GM21576 (cell line): ENCODE measurements around the gene MEIOB.
"Not testable (repeated sequence)": the region's sequence is repeated elsewhere in the genome, so short reads cannot be mapped to it uniquely, and the experiment has no call there.

Experiments used
- ATAC-seq: cut with Tn5 transposase; IDR thresholded peaks from one replicate; pipeline ENCODE4 v1.9.1; 2021; ENCODE audit warnings: mild to moderate bottlenecking, moderate library complexity; ENCODE audit not compliant: unreplicated experiment

Gene MEIOB, protein sequence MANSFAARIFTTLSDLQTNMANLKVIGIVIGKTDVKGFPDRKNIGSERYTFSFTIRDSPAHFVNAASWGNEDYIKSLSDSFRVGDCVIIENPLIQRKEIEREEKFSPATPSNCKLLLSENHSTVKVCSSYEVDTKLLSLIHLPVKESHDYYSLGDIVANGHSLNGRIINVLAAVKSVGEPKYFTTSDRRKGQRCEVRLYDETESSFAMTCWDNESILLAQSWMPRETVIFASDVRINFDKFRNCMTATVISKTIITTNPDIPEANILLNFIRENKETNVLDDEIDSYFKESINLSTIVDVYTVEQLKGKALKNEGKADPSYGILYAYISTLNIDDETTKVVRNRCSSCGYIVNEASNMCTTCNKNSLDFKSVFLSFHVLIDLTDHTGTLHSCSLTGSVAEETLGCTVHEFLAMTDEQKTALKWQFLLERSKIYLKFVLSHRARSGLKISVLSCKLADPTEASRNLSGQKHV

DNA sequence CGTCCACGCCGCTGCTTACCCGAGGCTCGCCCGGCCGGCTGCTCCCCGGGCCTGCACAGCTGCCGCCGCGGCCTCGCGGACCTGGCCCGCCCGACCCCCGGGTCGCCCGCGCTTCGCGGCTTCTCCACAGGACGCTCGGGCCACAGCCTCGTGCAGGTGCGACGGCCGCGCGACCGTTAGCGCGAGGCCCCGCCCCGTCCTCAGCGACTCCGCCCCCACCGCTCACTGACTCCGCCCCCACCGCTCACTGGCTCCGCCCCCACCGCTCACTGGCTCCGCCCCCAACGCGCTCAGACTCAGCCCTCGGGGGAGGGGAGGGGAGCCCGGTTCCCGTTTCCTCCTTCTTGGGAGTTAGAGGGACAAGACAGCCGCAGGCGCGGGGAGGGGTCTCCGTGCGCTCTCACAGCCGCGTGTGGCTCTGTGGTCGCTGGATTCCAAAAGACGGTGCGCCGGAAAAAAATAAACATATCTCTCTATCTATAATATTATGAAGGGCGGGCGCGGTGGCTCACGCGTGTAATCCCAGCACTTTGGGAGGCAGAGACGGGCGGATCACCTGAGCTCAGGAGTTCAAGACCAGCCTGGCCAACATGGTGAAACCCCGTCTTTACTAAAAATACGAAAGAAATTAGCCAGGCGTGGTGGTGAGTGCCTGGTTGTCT, at the start of gene MEIOB:
Gene MEIOB, minus strand, starts transcription at position 191 of the 662 bp plus-strand sequence. CDS start 3,989 bp downstream, outside the sequence.
- ATAC-seq = no peak

DNA sequence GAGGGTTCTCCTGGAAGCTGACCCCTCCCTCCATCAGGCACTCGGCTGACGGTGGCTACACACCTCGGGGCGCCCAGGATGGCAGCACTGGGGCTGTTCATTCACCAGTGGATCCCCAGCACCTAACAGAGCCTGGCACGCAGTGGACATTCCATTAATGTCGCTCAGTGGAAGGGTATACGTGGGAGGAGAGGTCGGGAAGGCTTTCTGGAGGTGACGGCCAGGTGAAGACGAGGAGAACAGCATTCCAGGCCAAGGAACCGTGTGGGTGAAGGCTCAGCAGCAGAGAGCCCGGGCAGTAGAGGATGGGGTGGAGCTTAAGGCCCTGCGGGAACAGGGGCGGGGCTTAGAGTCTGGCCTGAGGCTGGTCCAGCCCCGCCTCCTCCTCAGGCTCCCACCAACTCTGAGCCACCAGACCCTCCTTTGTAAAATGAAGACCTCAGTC, 48.8 kb upstream of the MEIOB start:
- no peak for ATAC-seq

DNA sequence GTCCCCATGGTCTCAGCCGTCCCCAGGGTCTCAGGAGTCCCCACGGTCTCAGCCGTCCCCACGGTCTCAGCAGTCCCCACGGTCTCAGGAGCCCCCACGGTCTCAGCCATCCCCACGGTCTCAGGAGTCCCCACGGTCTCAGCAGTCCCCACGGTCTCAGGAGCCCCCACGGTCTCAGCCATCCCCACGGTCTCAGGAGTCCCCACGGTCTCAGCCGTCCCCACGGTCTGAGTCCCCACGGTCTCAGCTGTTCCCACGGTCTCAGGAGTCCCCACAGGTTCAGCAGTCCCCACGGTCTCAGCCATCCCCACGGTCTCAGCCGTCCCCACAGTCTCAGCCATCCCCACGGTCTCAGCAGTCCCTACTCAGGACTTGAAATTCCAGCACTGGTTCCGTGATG, 48.2 kb upstream of the MEIOB start:
- not testable (repeated sequence) for ATAC-seq

DNA sequence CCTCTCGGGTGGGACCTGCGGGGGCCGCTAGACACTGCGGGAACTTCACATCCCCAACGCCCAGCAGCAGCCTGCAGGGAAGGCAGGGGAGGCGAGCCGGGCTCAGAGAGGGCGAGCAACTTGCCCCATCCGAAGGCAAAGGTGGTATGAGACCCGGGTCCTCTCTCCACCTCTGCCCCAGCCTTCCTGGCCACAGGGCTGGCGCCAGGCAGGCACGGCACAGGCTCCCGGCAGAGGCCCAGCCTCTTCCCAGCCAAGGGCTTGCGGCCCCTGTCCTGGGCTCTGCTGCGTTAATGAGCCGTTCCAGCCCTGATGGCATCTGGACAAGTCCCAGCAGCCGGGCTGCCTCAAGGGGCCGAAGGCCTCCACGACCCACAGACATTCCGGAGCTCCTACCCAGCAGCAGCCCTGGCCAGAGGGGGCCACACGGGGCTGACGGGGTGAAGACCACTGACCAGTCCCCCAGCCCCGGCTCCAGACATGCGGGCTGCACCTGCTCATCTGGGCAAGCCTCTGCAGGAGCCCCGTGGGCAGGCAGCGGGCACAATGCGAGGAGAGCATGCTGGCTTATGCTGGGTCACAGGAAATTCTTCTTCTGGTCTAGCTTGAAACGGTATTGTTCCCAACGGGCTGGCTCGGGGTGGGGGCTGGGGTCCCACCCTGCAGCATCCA, 47.5 kb upstream of the MEIOB start:
- no peak for ATAC-seq

DNA sequence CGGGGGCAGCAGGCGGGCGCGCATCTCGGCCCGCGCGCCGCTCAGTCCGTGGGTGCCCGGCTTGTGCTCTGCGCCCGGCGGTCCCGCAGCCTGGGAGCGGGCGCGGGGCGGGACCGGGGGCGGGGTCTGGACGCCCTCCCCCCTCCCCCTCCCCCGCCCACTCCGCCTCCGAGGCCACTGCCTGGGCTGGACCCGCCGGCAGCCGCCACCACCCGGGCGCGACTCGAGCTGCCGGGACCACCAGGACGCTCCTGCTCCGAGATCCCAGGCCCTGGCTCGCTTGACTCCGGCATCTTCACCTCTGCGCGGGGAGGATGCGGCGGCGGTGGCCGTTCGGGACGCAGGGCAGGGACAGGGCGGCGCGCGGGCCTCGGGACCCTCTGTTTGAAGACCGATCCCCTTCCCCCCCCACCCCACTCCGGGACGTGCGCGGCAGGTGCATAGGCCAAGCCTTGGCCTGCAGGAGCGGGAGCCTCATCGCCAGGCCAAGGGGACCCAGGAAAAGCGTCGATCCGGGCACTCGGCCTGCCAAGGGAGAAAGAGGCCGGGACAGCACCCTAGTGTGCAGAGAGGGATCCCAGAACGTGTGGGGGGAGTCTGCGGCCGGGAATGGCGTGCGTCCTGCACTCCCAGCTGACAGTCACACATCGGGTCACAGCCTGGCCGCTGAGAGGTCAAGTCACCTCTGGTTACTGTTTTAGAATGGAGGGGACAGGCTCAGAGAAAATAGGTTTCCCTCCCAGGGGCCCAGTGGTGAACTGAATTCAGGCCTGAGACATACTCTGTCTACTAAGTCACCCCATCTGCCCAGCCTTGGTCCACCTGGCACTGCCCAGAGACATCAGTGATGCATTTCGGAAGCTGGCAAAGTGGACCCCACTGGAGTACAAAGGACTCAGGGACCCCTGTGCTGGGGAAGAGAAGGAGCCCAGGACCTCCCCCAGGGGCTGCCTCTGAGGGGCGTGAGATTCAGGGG, 46.7 kb upstream of the MEIOB start, which contains the start of gene HS3ST6:
Gene HS3ST6, minus strand, starts transcription at position 65 of the 976 bp plus-strand sequence. CDS start 92 bp downstream, outside the sequence.
- no peak for ATAC-seq

DNA sequence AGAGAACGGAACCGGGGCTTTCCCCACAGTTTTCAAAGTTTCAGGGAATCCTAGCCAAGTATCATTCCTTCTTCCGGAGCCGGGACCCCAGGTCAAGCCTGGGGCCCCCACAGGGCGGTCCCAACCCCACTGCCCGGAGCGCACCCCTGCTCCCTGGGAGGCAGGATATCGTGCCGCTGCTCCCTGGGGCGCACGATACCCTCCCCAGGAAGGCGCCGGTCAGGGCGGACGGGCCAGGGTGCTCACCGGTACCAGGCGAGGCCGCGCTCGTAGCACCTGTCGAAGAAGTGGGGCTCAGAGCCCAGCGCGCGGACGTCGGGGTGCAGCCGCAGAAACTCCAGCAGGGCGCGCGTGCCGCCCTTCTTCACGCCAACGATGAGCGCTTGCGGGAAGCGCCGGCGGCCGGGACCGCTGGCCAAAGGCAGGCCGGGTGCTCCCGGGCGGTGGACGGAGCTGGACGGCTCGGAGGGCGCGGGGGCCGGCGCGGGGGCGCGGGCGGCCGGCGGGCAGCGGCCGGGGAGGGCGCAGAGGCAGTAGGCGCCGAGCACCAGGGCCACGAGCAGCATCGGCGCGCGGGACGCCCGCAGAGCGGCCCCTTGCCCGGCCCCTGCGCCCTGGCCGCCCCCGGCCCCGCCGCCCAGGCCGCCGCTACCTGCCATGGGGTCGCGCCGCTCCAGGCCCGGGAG, 45.8 kb upstream of the MEIOB start:
- ATAC-seq = no peak

DNA sequence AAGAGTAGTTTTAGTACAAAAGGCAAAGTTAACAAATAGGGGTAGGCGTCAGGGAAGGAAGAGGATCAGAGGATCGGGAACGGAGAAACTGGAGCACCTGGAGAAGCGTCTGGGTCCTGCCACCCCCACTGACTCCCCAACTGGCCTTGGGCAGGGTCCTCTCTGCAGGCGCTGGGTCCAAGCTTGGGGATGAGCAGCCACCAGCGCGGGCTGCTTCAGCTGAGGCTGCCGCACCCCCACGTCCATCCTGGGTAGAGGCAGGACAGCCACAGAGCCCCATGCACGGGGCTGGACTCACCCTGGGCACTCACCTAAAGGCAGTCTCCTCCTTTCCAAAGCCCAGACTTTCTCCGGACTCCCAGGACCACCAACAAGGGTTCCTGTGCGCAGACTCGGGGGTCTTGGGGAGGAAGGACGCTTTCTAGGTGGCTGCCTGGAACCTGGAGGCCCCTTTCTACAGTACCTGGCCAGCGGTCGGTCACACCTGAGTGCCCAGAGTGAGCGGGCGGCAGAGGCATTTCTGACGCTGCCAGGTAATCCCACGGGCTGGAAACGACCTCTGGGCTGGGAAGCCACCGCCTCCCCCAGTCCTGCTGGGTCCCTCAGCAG, 45.2 kb upstream of the MEIOB start:
- ATAC-seq = no peak

DNA sequence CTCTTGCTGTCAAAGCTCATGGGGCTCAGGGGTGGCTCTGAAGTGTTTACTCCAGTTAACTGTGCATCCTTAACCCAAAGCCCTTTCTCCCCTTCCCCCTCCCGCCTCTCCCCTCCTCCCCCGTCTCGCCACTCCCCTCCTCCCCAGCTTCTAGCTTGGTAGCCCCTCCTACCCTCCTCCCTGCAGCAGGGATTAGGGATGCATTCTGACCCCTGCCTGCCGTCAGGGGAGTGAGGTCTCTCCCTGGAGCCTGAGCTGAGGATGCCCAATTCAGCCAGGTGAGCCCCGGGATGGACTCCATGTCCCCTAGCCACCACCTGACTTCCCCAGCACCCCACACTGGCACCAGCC, 44.7 kb upstream of the MEIOB start:
- ATAC-seq = no peak

DNA sequence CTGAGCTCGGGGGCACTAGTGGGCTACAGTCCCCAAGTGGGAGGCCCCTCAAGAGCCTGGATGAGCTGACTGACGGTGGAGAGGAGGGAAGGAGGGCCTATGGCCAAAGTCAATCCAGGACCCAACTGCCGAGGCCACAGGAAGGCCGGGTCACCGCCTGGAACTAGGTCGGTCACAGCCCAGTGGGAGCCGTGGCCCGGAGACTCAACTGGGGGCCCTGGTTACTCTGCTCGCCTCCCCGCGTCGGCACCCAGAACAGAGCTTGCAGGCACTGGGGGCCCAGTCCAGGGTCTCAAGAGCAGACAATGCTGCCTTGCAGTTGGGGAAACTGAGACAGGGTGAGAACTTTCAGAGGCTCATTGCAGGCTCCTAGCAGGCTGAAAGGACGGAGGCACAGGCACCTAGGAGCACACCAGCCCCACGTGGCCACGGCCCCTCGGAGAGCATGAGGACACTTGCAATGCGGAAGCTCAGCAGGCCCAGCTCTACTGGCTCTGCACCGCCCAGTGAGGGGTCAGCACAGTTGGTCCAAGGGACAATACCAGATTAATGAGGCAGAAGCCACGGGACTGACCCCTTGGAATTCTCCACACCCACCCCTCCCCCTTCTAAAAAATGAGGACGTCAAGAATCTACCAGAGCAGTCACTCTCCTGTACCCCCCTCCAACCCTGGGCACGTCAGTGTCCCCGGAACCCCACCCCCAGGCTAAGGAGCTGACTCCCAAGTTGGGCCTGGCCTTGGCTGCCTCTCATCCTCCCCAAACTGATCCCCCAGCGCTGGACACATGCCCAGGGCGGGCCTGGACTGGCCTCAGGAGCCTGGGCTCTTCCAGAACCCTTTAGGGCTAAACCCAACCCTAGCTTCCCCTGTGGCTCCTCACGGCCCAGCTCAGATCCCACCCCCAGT, 44.0 kb upstream of the MEIOB start:
- no peak for ATAC-seq

DNA sequence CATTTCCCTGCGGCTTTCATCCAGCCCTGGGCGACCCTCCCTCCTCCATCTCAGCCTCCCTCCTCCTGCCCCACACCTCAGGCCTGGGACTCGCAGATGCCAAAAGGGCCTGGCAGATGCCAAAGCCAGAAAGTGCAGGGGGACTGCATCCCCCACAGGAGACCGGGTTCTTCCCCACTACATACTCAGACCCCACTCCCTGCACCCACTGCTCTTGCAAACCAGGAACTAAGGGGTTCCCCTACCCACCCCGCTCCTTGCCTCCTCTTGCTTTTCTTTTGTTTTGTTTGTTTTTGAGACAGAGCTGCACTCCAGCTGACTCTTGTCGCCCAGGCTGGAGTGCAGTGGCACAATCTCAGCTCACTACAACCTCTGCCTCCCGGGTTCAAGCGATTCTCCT, 43.0 kb upstream of the MEIOB start:
- ATAC-seq = no peak

DNA sequence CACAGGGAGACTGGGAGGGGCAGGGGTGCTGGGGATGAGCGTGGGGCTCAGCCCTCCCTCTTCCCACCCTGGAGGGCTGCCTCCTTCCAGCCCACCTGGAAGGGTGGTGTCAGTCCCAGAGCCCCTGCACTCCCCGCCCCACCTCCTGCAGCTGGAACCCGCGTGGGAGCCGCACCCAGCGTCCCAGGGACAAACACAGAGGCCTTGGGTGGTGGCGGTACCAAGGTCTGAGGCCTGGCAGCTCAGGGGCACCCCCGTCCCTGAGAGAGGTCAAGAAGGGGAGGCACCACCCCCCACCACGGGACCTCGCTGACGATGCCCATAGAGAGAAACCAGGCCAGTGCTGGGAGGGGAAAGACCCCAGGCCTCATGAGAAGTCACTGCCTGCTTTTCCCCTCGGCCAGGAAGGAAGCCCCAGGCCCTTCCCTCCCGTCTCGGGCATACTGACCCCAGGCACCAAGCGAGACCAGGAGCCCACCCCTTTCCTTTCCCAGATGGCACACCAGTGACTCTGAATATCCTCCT, 42.2 kb upstream of the MEIOB start:
- ATAC-seq = no peak

DNA sequence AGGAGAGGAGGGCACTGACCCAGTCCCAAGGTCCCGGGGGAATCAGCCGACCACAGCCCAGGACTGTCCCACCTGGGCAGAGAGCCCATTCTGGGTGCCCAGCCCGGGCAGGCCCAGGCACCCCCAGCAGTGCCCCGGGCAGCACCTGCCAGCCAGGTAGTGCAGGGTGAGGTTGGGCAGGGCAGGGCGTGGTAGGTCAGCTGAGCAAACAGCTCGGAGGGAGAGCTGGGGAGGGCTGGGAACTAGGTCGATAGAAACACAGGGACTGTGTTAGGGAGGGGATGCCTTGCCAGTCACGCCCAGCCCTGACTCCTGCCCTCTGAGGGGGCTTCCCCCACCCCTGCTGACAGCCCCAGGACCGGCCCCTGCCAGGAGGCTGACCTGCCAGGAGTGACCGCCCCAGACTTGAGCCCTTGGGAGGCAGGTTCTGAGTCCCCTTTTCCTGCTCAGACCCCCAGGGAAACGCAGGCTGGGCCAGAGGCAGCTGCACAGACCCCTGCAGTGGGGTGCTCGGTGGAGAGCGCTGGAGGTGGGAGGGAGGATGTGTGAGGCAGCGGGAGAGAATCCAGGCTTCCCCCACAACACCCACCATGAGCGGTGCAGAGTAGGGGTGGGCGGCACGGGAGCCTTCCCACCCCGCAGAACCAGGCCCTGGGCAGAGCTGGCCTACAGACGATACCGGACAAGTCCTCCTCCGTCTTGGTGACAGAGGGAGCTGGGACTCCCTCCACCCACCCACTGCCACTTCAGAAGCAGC, 41.5 kb upstream of the MEIOB start:
- no peak for ATAC-seq

DNA sequence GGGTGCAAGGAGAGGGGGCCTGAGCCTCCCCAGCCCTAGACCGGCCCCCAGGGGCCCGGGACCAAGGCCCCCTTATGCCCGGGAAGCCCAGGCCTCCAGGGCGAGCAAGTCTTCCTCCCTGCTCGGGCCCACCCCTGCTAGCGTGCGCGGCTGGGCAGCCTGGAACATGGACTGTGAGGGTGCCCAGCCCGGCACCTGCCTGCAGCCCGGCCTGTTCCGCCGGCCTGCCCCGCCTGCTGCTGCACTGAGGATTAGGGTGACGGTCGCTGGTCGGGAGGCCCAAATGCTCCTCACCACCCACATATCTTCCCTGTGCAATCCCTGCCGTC, 40.2 kb upstream of the MEIOB start:
- ATAC-seq = no peak

DNA sequence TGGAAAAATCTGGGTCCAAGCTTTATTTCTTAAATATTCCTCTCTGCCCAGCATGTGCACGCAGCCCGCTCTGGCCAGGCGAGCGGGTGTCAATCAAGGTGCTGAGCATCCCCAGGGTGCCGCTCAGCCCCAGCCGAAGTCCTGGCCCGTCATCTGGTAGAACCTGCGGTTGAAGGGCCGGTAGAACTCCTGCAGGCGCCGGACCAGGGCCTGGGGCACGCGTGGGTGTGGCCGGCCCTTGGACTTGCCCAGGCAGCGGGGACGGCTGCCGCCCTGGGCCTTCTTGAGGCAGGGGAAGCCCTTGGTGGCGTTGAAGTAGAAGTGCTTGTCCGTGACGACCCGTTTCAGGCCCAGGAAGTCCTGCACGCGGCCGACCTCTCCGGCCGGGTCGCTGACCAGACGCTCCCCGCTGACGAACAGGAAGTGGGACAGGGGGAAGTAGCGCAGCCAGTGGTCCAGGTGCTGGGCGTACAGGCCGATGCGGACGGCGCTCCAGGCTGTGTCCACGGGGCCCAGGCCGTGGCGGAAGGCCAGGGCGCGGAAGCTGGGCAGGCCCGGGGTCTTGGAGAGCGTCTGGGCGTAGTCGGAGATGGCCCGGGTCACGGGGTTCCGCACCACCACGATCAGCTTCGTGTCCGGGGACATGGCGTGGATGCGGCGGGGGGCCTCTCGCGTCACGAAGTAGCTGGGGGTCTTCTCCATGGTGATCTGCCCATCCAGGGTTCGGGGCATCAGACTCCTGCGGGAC, 39.7 kb upstream of the MEIOB start:
- no peak for ATAC-seq

DNA sequence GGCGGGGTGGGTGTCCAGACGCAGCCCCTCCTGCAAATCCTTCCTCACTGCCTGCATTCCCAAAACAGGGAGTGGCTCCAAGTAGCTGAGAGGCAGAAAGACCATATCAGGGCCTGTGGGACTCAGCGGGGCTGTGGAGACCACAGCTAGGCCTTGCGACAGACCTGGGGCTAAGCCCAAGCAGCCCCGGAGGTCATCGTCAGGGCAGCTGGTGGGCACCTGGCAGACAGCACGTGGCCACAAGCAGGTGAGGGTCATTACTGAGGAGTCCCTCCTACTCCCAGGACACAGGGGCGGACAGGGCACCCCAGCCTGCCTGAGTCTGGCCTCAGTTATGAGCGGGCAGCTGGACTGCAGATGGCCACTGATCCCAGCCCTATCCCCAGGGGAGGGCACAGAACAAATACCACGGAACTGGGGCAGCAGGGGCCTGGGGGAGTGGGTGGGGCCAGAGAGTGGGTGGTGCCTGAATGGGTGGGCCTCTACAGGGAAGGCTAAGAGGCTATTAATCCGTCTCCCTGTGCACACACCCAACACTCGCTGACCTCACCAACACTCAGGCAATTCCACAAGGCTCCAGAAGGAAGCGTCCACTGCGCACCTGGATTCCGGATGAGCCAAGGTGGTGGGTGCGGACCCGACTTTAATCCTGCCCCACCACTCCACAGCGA, 37.7 kb upstream of the MEIOB start:
- ATAC-seq = no peak

DNA sequence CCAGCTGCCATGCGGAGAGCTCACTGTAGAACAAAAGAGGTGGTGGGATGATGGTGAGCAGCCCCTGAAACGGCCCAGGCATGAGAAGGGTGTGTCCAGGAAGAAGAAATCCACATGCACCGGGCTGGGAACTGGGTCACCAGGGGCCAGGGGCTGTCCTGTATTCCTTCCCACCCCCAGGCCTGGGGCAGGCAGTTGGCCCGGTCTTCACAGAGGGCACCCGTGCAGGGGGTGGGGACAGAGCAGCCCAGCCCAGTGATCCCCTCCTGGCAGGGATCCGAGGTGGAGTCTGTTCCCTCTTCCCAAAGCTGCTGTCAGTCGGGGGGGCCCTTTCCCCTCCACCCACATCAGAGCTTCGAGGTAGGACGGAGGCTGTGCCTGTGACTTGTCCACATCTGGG, 37.0 kb upstream of the MEIOB start:
- no peak for ATAC-seq
